ENCODE data around the gene ZBTB45.

The ZBTB45 gene

DNA sequence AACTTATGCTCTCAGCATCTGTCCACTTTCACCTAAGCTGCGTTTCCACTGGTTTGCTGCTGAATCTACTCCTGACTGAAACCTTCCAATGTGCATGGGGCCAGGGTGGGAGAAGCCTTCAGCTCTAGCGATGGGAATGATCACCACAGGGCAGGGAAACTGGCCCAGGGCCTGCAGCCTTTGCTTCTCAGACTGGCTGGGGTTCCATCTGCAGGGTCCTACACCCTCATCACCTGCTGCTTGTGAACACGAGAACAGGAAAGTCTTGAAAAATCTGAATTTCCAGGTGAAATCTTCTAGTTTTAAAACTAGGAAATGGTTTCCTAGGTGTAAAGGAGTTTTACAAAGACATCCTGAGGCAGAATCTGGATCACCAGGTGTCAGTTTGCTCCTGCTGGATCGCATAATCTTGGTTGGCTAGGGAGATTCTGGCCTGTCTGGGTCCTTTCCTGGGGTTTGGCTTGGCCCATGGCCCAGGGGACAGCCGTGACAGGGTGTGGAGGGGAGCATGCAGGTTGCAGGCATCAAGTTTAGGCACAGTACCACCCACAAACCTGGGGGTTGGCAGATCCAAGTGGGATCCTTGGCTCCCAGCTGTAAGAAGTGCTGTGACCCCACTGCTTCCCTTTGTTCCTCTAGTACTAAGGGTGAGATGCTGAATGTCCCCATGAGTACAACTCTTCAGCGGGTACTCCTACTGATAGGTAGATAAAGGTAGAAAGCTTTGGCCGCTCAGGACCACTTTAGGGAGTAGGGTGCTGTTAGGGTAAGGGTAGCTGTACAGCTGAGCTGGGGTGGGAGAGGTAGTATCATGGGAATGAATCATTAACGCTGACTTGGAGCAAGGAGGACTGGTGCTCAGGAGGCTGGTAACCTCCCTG lies 40.6 kb upstream of the ZBTB45 start:
- H3K27me3 ChIP-seq (ENCODE audit: control insufficient read depth, insufficient read depth, low read length) = no peaks in the 10 kb centered on the region
- WGBS (ENCODE audit: insufficient coverage, insufficient read length) = no CpG with 5 or more reads among the region's 8 CpGs
- H3K27ac ChIP-seq (ENCODE audit: low read length) = no peak overlapping the region
- no peak for DNase-seq (ENCODE audit: low read depth, low spot score)
- H3K4me3 ChIP-seq (ENCODE audit: low read length) = peak overlapping the region; percentile 56; the same call in 1 of the 2 replicates
- peaks cover 8% of the 10 kb centered on the region for H3K36me3 ChIP-seq (ENCODE audit: control insufficient read depth, insufficient read depth, low read length)
- no peaks in the 10 kb centered on the region for H3K9me3 ChIP-seq (ENCODE audit: control insufficient read depth, insufficient read depth, low read length)
- H3K4me1 ChIP-seq (ENCODE audit: control insufficient read depth, insufficient read depth, low read length) = 0 out of 2 replicates have a peak, but pooled peaks cover 2% of the 10 kb centered on the region

DNA sequence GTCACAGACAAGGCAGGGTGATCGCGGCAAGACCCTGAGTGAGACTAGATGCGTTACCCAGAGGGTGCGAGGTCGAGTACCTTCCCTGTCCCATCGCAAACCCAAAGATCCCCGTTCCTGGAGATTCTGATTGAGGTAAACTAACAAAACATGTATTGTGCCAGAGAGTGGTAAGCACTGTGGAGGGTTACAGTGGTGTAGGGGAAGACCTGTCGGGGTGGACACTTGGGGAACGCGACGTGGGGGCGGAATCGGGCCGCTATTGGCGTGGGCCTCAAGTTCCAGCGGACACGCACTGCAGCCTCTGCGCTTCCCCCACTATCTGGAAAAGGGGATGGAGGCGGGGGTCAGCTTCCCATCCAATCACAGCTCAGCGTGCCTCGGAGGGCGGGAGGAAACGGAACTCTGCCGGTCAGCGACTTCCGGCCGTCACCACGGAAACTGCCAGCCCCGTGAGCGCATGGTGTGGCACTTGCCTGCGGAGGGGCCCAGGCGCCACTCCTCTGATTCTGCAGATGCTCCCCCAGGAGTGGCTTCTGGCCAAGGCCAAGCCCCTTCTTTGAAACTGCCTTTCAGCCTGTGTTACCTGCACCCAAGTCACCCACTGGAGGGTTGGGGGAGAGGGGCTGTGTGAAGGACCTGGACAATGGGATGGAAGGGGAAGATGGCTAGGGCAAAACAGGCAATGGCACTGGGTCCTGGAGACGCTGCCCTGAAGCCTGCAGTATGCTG lies 39.8 kb upstream of the ZBTB45 start:
- Histone ChIP-seq H3K27ac (ENCODE audit: low read length) (no peak overlapping the region), H3K27me3 (ENCODE audit: control insufficient read depth, insufficient read depth, low read length) (no peaks in the 10 kb centered on the region), H3K9me3 (ENCODE audit: control insufficient read depth, insufficient read depth, low read length) (no peaks in the 10 kb centered on the region), H3K4me1 (ENCODE audit: control insufficient read depth, insufficient read depth, low read length) (0 out of 2 replicates have a peak, but pooled peaks cover 2% of the 10 kb centered on the region), H3K36me3 (ENCODE audit: control insufficient read depth, insufficient read depth, low read length) (peaks cover 8% of the 10 kb centered on the region), H3K4me3 (ENCODE audit: low read length) (peak overlapping the region; percentile 56; the same call in 1 of the 2 replicates)
- WGBS (ENCODE audit: insufficient coverage, insufficient read length) = no CpG with 5 or more reads among the region's 33 CpGs
- peak; percentile 92 for DNase-seq (ENCODE audit: low read depth, low spot score)

GRCh38 chr19:58558623-58559274 lies 39.1 kb upstream of the ZBTB45 start:
- 0 out of 2 replicates have a peak, but pooled peaks cover 2% of the 10 kb centered on the region for H3K4me1 ChIP-seq (ENCODE audit: control insufficient read depth, insufficient read depth, low read length)
- peaks cover 8% of the 10 kb centered on the region for H3K36me3 ChIP-seq (ENCODE audit: control insufficient read depth, insufficient read depth, low read length)
- peak overlapping the region; percentile 91; the same call in 1 of the 2 replicates for H3K4me3 ChIP-seq (ENCODE audit: low read length)
- no peak overlapping the region for H3K27ac ChIP-seq (ENCODE audit: low read length)
- H3K9me3 ChIP-seq (ENCODE audit: control insufficient read depth, insufficient read depth, low read length) = no peaks in the 10 kb centered on the region
- peak; percentile 96 for DNase-seq (ENCODE audit: low read depth, low spot score)
- WGBS (ENCODE audit: insufficient coverage, insufficient read length) = no CpG with 5 or more reads among the region's 76 CpGs
- H3K27me3 ChIP-seq (ENCODE audit: control insufficient read depth, insufficient read depth, low read length) = no peaks in the 10 kb centered on the region

DNA sequence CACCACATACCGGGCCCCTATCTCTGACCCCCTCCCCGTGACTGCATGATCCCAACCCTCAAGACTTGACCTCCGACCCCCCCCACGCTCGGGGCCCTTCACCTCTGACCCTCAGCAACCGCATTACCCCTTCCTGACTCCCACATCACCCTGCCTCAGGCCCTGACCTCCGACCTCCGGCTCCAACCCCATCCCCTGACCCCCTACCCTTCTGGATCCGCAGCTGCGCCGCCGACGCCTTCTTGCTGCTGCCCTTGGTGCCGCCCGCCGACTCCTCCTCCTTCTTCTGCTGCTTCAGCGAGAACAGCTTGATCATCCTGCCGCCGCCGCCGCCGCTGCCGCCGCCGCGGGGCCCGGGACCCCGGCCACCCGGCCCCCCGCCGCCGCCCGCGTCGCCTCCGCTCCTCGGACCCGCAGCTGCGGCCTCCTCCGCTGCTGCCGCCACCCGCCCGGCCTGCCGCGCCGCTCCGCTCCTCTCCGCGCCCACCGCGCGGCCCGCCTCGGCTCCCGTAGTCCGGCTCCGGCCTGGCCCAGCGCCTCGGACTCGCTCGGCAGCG lies 38.5 kb upstream of the ZBTB45 start, which contains the start of gene UBE2M:
Gene UBE2M (minus strand): TSS at position 546 of the 557 bp plus-strand sequence. CDS start 230 bp downstream, at position 316.
- no peaks in the 10 kb centered on the region for H3K27me3 ChIP-seq (ENCODE audit: control insufficient read depth, insufficient read depth, low read length)
- DNase-seq (ENCODE audit: low read depth, low spot score) = no peak
- no peaks in the 10 kb centered on the region for H3K9me3 ChIP-seq (ENCODE audit: control insufficient read depth, insufficient read depth, low read length)
- no peak within 1 kb of the TSS for H3K27ac ChIP-seq (ENCODE audit: low read length)
- peak within 1 kb of the TSS; percentile 91 for H3K4me3 ChIP-seq (ENCODE audit: low read length)
- WGBS (ENCODE audit: insufficient coverage, insufficient read length) = no CpG with 5 or more reads among the region's 62 CpGs
- 0 out of 2 replicates have a peak, but pooled peaks cover 2% of the 10 kb centered on the region for H3K4me1 ChIP-seq (ENCODE audit: control insufficient read depth, insufficient read depth, low read length)
- peaks cover 8% of the 10 kb centered on the region for H3K36me3 ChIP-seq (ENCODE audit: control insufficient read depth, insufficient read depth, low read length)

GRCh38 chr19:58557221-58558065 lies 37.8 kb upstream of the ZBTB45 start:
- H3K27me3 ChIP-seq (ENCODE audit: control insufficient read depth, insufficient read depth, low read length) = no peaks in the 10 kb centered on the region
- 100% methylated on average over 1 of the region's 12 CpGs for WGBS (ENCODE audit: insufficient coverage, insufficient read length)
- DNase-seq (ENCODE audit: low read depth, low spot score) = no peak
- peaks cover 8% of the 10 kb centered on the region; the same call in 1 of the 2 replicates for H3K36me3 ChIP-seq (ENCODE audit: control insufficient read depth, insufficient read depth, low read length)
- no peaks in the 10 kb centered on the region for H3K4me1 ChIP-seq (ENCODE audit: control insufficient read depth, insufficient read depth, low read length)
- no peak overlapping the region for H3K27ac ChIP-seq (ENCODE audit: low read length)
- H3K4me3 ChIP-seq (ENCODE audit: low read length) = peak overlapping the region; percentile 91; the same call in 1 of the 2 replicates
- H3K9me3 ChIP-seq (ENCODE audit: control insufficient read depth, insufficient read depth, low read length) = no peaks in the 10 kb centered on the region

DNA sequence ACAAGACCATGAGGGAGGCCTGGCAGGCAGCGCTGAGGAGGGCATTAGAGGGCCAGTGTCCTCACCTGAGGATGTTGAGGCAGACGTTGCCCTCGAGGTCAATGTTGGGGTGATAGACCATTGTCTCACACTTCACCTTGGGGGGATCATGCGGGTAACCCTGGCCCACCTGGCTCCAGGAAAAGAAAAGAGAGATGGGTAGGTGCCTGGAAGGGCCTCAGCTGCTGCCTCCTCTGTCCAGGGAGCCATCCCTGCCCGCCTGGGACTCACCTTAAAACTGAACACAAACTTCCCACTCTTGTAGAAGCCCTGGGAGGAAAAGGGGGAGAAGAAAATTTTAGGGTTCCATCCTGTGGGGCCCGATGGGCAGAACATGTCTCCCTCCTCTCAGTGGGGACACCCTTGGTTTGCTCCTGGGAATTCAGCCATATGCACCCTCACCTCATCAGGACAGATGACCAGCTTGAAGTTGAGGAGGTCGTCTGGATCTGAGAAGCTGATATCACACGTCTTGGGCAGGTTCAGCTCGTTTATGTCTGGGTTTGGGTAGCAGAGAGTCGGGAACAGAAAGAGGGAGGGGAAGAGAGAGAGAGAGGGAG lies 37.1 kb upstream of the ZBTB45 start:
- no peaks in the 10 kb centered on the region for H3K9me3 ChIP-seq (ENCODE audit: control insufficient read depth, insufficient read depth, low read length)
- no peak overlapping the region for H3K4me3 ChIP-seq (ENCODE audit: low read length)
- H3K4me1 ChIP-seq (ENCODE audit: control insufficient read depth, insufficient read depth, low read length) = no peaks in the 10 kb centered on the region
- no peak for DNase-seq (ENCODE audit: low read depth, low spot score)
- H3K27me3 ChIP-seq (ENCODE audit: control insufficient read depth, insufficient read depth, low read length) = no peaks in the 10 kb centered on the region
- H3K36me3 ChIP-seq (ENCODE audit: control insufficient read depth, insufficient read depth, low read length) = peaks cover 13% of the 10 kb centered on the region; the same call in 1 of the 2 replicates
- no peak overlapping the region for H3K27ac ChIP-seq (ENCODE audit: low read length)
- no CpG with 5 or more reads among the region's 10 CpGs for WGBS (ENCODE audit: insufficient coverage, insufficient read length)

DNA sequence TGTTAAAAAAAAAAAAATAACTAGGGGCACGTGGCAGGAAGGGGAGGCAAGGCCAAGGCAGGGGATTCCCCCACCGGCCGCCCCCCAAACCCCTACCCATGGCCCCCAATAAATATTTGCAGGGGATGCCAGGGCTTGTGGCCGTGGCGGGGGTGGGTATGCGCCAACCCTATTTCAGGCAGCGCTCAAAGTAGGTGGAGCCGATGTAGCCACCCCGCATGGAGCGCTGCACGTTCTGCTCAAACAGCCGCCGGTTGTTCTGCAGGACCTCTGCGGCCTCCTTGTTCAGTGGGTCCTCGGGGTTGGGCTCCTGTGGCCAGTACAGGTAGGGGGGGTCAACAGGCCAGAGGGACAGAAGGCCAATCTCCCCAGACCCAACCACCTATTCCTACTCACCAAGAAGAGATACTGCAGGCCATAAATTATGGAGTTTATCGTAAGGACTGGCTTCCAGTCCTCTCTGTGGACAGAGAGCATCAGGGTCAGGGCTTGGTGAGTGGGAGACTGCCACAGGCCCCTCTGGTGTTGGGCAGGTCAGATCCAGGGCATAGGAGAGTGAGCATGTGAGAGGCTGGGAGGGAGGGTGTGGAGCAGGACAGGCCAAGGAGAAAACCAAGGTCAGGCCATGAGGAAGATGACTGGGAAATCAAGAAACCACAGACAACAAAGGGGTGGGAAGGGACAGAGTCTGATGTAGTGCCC lies 36.5 kb upstream of the ZBTB45 start:
- H3K27me3 ChIP-seq (ENCODE audit: control insufficient read depth, insufficient read depth, low read length) = no peaks in the 10 kb centered on the region
- WGBS (ENCODE audit: insufficient coverage, insufficient read length) = no CpG with 5 or more reads among the region's 16 CpGs
- no peak overlapping the region for H3K27ac ChIP-seq (ENCODE audit: low read length)
- no peak overlapping the region for H3K4me3 ChIP-seq (ENCODE audit: low read length)
- H3K36me3 ChIP-seq (ENCODE audit: control insufficient read depth, insufficient read depth, low read length) = peaks cover 18% of the 10 kb centered on the region
- no peak for DNase-seq (ENCODE audit: low read depth, low spot score)
- H3K4me1 ChIP-seq (ENCODE audit: control insufficient read depth, insufficient read depth, low read length) = no peaks in the 10 kb centered on the region
- no peaks in the 10 kb centered on the region for H3K9me3 ChIP-seq (ENCODE audit: control insufficient read depth, insufficient read depth, low read length)

DNA sequence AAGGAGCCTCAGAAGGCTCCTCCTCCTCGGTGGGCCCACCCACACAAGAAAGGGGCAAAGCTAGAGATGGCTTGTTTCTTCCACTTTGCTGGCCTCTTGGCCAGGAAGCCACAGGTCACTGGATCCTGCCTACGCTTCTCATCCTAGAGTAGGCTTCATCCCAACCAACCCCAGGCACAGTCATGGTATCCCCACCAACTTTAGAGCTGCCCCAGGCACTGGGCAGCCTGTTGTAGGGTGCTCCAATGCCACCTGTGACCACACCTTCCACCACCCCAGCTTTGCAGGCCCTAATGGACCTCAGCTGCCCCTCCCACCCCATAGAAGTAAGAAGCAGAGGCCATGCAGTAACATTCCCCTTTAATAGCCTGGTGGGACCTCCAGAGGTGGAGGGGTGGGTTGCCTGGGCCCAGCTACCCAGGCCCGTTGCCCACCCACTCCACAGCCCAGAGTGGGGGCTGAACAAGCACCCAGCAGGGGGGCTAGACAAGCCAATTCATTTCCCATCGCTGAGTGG lies 35.8 kb upstream of the ZBTB45 start:
- no CpG with 5 or more reads among the region's 4 CpGs for WGBS (ENCODE audit: insufficient coverage, insufficient read length)
- H3K4me1 ChIP-seq (ENCODE audit: control insufficient read depth, insufficient read depth, low read length) = no peaks in the 10 kb centered on the region
- no peak for DNase-seq (ENCODE audit: low read depth, low spot score)
- peaks cover 25% of the 10 kb centered on the region for H3K36me3 ChIP-seq (ENCODE audit: control insufficient read depth, insufficient read depth, low read length)
- no peak overlapping the region; the same call in 1 of the 2 replicates for H3K4me3 ChIP-seq (ENCODE audit: low read length)
- H3K9me3 ChIP-seq (ENCODE audit: control insufficient read depth, insufficient read depth, low read length) = no peaks in the 10 kb centered on the region
- no peak overlapping the region for H3K27ac ChIP-seq (ENCODE audit: low read length)
- no peaks in the 10 kb centered on the region for H3K27me3 ChIP-seq (ENCODE audit: control insufficient read depth, insufficient read depth, low read length)
